HG02870 (cell line): ENCODE results near the gene EIF4A2.
"Not testable (repeated sequence)": the region's sequence is repeated elsewhere in the genome, so short reads cannot be mapped to it uniquely, and the experiment has no call there.

Source experiments
- ATAC-seq: cut with Tn5 transposase; IDR thresholded peaks from one replicate; pipeline ENCODE4 v1.9.1; 2021; ENCODE audit warnings: mild to moderate bottlenecking, moderate library complexity; ENCODE audit not compliant: unreplicated experiment

The EIF4A2 gene

DNA sequence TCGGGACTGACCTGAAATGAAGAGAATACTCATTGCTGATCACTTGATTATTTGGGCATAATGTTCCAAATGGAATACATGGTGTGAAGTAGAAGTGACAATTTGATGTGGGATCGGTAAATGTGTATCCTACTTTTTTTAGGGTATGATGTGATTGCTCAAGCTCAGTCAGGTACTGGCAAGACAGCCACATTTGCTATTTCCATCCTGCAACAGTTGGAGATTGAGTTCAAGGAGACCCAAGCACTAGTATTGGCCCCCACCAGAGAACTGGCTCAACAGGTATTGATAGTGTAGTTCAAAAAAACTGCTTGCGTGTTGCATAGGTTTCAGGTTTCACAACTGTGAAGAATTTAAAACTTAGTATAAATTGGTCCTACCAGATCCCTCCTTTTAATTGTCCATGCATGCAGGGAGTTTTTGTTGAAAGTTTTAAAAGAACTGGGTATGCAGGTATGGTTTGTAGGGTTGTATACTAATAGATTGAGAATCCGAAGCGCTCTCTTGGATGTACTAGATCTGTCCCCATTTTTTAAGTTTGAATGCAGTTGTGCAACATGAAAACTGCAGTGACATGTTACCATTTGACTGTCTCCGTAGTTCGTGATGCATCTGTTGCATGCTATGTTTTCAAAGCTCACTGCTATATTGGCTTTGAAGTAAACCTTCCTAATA is 1.6 kb downstream of the EIF4A2 start:
- ATAC-seq, result no peak

DNA sequence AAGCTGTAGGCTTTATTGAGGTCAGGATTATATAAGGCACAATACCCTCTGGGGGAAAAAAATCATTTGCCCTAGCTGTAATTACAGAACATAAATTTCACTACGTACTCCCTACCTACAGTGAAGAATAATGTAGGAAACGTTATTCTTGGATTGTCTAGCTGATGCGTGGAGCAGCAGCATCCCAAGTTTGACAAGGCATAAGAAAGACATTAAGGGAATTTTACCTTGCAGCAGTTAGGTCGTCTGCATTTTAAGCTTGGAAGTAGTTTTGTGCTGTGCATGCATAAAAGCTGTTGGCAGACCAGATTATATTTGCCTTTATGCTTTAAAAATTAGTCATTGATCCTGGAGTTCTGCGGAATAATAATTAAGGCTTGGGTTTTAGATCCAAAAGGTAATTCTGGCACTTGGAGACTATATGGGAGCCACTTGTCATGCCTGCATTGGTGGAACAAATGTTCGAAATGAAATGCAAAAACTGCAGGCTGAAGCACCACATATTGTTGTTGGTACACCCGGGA is 2.2 kb downstream of the EIF4A2 start:
- ATAC-seq, result no peak

DNA sequence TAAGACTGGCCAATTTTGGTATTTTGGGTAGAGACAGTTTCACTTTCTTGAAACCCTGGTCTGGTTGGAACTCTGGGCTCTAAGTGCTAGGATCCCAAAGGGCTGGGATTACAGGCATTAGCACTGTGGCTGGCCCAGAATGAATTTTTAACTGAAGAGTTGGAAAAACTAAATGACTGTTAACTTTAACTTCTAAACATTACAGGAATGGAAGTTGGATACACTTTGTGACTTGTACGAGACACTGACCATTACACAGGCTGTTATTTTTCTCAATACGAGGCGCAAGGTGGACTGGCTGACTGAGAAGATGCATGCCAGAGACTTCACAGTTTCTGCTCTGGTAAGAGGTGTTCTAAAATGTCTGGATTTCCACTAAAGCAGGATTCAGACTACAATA is 3.5 kb downstream of the EIF4A2 start:
- no peak for ATAC-seq

DNA sequence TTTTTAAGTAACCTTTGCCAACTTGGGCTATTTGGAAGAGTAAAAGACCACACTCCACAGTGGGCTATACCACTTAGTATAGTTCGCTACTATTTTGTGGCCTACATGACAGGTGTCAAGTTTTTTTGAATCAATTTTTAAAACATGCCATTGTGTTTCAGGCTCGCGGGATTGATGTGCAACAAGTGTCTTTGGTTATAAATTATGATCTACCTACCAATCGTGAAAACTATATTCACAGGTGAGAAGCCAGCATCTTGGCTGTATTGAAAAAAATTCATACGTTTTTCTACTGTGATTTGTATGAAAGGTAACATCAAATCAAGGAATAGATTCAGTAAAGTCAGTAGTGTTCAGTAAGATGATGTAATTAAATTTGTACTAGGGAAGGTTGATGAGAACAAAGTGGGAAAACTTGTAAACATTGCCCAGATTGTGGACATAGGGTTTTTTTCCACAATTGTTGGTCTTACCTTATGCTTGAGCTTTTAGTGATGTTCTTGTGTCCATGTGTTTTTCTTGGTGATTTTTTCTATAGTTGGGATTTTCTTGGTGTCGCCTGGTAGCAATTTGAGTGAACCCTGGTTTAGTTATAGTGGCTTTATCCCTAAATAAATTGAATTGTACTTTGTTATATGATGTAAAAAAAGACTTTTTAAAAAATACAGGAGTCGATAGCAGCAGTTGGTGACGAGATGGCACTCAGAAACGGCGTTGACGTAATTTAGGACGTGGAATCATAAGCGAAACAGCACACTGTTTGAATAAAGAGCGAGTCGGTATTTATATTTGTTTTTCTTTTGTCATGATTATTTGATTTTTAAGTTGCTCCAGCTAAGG is 4.5 kb downstream of the EIF4A2 start:
- no peak for ATAC-seq

DNA sequence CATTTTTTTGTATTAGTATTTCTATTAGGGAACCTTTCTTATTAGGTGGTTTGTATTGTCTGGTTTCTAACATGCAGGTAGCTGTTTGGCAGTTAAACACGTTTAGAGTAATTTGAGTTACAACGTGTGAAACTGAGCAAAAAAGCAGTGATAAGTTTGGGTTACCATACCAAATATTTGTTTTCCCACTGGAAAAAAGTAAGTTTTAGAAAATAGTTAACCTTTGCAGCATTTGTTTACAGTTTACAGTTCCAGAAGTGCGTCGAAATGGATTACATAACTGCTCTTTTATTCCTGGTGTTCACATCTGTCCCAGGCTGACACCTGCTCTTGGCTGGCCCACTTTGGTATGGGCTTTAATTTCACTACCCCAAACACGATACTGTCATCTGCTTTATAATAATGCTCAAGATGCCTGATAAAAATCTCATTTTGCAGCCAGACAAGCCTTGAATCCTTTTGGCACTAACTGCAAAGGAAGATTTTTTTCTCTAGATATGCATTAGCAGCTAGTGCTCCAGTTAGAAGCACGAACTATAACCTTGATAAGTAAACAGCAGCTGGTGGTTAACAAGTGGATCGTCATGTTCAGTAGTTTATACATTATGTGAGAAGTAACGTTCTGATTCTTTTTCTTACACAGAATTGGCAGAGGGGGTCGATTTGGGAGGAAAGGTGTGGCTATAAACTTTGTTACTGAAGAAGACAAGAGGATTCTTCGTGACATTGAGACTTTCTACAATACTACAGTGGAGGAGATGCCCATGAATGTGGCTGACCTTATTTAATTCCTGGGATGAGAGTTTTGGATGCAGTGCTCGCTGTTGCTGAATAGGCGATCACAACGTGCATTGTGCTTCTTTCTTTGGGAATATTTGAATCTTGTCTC is 5.3 kb downstream of the EIF4A2 start:
- no peak for ATAC-seq

DNA sequence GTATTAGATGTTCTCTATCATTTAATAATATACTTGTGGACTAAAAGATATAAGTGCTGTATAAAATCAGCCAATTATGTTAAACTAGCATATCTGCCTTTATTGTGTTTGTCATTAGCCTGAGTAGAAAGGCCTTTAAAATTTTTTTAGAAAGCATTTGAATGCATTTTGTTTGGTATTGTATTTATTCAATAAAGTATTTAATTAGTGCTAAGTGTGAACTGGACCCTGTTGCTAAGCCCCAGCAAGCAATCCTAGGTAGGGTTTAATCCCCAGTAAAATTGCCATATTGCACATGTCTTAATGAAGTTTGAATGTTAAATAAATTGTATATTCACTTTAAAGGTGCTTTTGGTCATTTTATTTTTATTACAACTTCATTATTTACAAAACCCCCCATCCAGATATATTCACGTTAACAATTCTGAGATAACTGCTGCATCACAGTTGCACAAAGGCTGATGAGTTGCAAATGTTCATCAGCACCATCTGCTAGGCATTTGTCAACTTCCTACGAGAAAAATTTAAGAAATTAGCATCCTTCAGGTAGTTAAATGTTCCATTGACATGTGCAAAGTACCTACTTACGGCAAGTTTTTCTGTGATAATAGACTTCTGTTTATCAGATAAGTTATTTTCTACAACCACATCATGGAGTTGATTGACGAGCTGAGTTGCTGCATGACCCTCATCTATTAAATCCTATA is 6.3 kb downstream of the EIF4A2 start:
- ATAC-seq, result no peak

DNA sequence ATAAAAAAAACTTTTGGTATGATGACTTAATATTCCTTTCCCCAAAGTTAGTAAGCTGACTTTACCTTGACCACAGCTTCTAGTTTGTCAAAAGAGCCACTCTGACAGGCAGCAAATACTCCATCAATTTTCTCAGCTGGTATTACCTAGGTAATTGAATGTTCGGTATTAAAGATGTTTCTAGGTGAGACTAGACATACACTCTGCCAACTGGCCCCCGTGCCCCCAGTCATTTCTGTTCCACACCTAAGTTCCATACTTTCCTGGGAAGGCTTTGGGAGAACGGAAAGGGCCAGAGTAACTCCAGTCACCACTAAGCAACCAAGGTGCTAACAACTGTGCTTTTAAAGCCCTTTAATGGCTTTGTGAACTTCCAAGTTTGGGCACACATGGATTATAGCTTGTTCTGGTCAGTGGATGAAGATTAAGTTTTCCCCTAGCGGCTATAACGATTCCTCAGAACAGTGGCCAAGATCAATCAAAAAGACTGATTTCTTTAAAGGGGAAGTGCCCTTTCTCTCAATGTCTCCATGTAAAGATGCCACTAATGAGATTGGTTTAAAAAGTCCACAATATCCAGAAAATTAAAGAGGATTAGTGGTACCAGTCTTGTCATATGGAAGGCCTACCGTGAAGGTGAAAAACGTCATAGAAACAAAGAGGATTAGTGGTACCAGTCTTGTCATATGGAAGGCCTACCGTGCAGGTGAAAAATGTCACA is 7.0 kb downstream of the EIF4A2 start:
- no peak for ATAC-seq

DNA sequence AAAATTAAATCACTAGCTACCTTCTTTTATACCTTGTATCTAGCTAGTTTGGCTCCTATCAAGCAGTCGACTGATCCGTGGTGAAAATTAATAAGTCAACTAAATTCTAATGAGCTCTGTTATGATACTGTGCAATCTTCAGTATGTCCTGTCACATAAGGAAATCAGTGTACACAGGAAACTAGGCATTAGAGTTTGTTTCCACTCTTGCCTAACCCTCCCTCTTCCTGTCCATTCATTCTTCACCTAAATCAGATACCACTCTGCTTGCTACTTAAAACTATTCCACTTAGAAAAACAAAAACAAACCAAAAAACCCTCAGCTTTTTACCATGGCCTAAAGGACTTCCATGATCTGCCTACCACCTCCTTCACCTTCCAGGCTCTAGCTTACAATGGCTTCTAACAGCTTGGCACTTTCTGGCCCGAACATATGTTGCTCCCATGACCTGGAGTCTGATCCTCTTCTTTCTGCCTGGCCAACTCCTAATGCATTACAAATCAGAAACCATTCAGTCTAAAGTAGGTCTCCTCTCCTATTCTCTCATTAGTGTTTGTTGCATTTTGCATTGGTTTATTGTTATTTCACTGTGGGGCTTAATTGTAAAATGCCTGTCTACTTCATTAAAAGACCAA is 15.0 kb downstream of the EIF4A2 start:
- ATAC-seq, result no peak

DNA sequence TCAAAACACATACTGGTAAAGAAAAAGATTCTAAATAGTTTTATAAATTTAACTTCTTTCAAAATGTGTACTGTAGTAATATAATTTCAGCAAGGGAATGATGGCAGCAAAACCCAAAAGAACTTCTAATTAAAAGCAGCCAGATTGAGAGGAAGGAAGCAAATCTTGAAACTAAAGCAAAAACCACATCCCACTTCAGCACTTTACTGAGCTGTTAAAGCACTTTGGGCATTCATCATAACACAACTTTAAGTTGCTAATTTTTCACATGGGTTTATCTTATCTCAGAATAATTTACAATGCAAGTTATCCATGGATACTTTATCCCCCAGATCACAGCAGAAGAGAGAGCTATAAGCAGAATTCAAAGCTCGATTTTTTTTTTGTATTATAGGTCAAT is 16.9 kb downstream of the EIF4A2 start:
- no peak for ATAC-seq

DNA sequence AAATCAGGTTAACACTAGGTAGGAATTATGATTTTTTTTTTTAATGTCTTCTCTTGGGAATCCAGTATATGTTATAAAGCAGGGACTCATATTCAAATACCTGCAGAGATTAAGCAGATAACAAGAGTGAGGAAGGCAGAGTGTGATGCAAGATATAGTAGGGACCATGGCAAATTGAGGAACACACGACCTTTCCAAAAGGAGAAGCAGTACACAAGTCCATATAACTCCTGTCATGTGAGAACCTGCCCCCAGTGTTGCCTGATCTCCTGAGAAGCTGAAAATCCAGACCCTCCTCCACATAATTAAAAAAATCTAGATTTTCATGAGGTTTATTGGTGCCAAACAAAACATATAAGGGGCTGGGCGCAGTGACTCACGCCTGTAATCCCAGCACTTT is 19.3 kb downstream of the EIF4A2 start:
- ATAC-seq, result no peak

DNA sequence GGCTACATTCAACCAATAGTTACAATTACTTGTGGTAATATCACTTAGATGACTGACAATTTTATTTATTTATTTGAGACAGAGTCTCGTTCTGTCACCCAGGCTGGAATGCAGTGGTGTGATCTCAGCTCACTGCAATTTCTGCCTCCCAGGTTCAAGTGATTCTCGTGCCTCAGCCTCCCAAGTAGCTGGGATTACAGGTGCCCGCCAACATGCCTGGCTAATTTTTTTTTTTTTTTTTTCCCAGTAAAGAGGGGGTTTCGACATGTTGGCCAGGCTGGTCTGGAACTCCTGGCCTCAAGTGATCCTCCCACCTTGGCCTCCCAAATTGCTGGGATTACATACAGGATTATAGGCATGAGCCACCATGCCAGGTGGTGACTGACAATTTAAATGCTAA is 20.1 kb downstream of the EIF4A2 start:
- ATAC-seq, result not testable (repeated sequence)

DNA sequence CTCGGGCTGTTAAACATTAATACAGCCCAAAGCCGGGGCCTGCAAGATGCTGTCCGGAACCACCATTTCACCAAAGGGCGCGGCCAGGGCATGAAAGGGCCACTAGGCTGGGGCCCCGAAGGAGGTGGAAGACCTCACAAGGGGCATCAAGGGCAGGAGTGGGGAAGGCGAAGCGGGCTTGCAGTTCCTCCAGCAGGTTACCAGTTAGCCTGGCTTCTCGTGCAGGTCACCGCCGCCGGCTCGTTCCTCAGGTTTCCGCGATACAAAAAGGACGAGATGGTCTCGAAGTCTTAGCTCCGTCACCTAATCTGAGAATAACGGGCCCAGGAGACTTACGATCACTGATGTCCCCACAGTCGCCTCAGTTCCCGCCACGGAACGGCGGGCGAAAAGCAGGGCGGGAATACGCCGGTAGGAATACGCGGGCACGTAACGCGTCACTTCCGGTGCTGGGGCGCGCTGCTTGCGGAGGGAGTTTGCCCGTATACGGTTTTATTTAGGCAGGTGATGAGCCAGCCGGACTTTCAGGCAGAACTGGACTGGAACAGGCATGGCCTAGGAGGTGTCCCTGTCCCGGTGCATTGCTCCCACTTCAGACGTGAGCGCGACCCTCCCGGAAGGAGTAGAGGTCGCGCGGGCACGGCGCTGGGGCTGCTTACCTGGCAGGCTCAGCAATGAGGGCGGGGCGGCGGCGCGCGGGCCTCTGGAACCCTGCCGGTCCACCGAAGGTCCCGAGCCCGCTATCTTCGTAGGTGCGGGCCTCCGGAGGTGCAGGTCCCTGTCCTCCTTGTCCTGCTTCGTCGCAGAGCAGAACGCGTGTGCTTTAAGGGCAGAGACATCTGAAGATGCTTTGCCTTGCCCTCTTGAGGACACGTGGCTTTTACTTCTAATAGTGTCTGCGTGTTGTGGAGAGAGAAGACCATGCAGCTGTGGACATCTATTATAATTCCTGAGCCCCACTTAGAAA is 23.0 kb downstream of the EIF4A2 start, which contains the start of gene RFC4:
RFC4 (minus strand) TSS at position 394 of the 967 bp plus-strand sequence. CDS start 1,769 bp downstream, outside the sequence.
- peak; percentile 84 for ATAC-seq

DNA sequence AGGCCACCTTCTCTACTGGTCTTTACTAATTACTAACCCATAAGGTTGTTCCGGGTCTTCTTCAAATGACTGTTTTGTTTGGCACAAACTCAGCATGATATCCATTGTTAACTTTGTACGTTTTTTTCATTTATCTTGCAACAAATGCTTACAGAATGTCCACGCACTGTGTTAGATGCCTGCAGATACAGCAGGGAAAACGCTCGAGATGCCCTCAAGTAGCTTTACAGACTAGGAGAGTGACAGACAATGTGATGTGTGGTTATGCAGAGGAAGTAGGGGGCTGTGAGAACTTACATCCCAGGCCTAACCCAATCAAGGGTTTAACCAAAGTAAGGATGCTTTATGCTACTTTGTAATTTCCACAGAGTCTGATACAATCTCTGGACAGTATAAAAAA is 23.9 kb downstream of the EIF4A2 start:
- ATAC-seq, result no peak

DNA sequence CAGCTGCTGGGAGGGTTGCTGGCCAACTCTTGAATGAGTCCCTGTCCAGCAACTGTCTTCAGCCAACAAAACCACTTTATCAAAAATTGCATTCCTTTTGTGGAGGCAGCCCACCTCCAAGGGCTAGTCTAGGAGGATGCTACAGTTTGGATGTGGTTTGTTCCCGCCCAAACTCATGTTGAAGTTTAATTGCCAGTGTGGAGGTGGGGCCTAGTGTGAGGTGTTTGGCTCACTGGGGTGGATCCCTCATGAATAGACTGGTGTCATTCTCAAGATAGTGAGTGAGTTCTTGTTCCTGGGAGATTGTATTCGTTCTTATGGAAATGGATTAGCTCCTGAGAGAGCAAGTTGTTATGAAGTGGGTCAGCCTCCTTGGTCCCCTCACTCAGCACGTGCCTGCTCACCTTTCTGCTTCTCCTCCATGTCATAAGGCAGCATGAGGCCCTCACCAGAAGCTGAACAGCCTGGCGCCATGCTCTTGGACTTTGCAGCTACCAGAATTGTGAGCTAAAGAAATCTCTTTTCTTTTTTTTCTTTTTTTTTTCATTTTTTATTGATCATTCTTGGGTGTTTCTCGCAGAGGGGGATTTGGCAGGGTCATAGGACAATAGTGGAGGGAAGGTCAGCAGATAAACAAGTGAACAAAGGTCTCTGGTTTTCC is 27.1 kb downstream of the EIF4A2 start:
- no peak for ATAC-seq

DNA sequence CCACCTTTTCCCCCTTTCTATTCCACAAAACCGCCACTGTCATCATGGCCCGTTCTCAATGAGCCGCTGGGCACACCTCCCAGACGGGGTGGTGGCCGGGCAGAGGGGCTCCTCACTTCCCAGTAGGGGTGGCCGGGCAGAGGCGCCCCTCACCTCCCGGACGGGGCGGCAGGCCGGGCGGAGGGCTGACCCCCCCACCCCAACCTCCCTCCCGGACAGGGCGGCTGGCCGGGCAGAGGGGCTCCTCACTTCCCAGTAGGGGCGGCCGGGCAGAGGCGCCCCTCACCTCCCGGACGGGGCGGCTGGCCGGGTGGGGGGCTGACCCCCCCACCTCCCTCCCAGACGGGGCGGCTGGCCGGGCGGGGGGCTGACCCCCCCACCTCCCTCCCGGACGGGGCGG is 27.9 kb downstream of the EIF4A2 start:
- ATAC-seq, result not testable (repeated sequence)

DNA sequence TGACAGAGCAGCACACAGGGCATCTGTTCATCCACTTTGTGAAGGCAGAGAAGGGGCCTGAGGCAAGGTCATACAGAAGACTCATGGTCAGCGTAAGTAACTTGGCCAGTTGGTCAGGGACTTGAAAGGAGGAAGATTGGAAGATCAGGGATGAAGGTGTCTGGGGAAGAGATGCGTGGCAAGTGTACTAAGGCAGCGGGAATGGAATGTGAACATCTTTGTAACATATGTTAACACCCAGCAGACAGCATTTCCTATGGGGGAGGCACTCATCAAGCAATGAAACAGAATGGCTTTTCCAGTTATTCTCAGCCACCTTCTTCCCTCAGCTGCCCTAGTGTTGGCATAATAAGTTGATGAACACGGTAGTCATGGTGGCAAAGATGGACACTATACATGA is 30.7 kb downstream of the EIF4A2 start:
- no peak for ATAC-seq

DNA sequence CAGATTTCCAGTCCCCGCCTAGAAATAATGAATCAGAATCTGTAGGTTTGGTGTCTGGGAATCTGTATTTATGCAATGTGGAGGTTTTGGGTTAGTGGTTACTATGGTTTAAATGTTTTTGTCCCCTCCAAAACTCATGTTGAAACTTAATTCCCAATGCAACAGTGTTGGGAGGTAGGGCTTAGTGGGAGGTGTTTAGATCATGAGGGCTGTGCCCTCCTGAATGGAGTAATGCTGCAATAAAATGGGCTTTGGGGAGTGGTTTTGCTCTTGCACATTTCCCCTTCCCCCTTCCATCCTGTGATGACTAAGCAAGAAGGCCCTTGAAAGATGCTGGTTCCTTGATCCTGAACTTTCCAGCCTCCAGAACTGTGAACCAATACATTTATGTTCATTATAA is 32.1 kb downstream of the EIF4A2 start:
- no peak for ATAC-seq

DNA sequence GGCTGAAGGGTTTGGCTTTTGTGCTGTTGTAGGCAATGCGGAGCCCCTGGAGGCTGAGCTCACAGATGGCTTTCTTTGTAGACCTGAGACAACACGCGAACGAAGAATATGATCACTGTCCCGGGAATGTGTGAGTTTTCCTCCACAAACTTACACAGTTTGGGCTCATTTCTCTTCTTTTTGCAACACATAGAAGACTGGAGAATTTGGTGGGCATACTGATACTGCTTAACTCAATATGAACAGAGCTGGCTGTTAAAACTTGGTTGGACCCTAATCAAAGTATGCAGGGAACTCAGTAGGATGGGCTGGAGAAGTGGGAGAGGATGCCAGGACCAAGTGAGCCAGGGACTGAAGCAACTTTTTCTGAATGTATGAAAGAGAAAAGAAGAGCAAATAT is 35.1 kb downstream of the EIF4A2 start:
- no peak for ATAC-seq
